Neural cell (in vitro differentiated cells): ENCODE data around the gene NKX1-2. TPM values are rescaled to one million over a fixed set of nuclear protein-coding genes. Genes with fewer than 3 reads are reported as not detected.

Experiments
- H2AFZ ChIP-seq: fragments of 200-600, 300-800 bp; sonication (generic), shearing (Covaris generic); 2 replicates; pipeline ENCODE4 v1.6.0; 2014; ENCODE audit warnings: low read depth, mild to moderate bottlenecking, antibody characterized with exemption, low read length, moderate library complexity
- H3F3A ChIP-seq: fragments of 200-600 bp; shearing (Covaris generic); 2 replicates; pipeline ENCODE4 v1.6.1; 2016; ENCODE audit warnings: mild to moderate bottlenecking, moderate library complexity, mixed read lengths, antibody characterized with exemption, low read length; ENCODE audit not compliant: insufficient read depth, poor library complexity, severe bottlenecking
- H3K27ac ChIP-seq: fragments of 200-600, 300-800 bp; sonication (generic), shearing (Covaris generic); 2 replicates; pipeline ENCODE4 v1.5.1; 2014; ENCODE audit warnings: mild to moderate bottlenecking, low read length, moderate library complexity
- H3K27me3 ChIP-seq: fragments of 300-800, 200-600 bp; sonication (generic), shearing (Covaris generic); 2 replicates; pipeline ENCODE4 v1.6.0; 2014; ENCODE audit warnings: mild to moderate bottlenecking, low read depth, low read length, moderate library complexity; ENCODE audit not compliant: insufficient read depth
- H3K36me3 ChIP-seq: fragments of 300-800, 200-600 bp; sonication (generic), shearing (Covaris generic); 2 replicates; pipeline ENCODE4 v1.5.1; 2014; ENCODE audit warnings: mild to moderate bottlenecking, antibody characterized with exemption, low read length, moderate library complexity; ENCODE audit not compliant: insufficient read depth
- H3K4me2 ChIP-seq: fragments of 300-800, 200-600 bp; sonication (generic), shearing (Covaris generic); 2 replicates; pipeline ENCODE4 v1.6.0; 2014; ENCODE audit warnings: mild to moderate bottlenecking, low read length
- H3K4me3 ChIP-seq: fragments of 300-800, 200-600 bp; sonication (generic), shearing (Covaris generic); 2 replicates; pipeline ENCODE4 v1.5.1; 2014; ENCODE audit warnings: mild to moderate bottlenecking, low read length, moderate library complexity
- H3K79me2 ChIP-seq: fragments of 200-600 bp; shearing (Covaris generic); replicated peaks from 2 replicates; pipeline ENCODE4 v1.6.0; 2014; ENCODE audit warnings: mild to moderate bottlenecking, low read length, moderate library complexity; ENCODE audit not compliant: insufficient read depth
- H3K9ac ChIP-seq: fragments of 300-800, 200-600 bp; sonication (generic), shearing (Covaris generic); 2 replicates; pipeline ENCODE4 v1.6.1; 2016; ENCODE audit warnings: mild to moderate bottlenecking, low read length, mixed read lengths
- H3K9me2 ChIP-seq: fragments of 200-600 bp; shearing (Covaris generic); 2 replicates; pipeline ENCODE4 v1.6.1; 2016; ENCODE audit warnings: mild to moderate bottlenecking, low read length, mixed read lengths; ENCODE audit not compliant: insufficient read depth
- H3K9me3 ChIP-seq: fragments of 200-600, 300-800 bp; sonication (generic), shearing (Covaris generic); 2 replicates; pipeline ENCODE4 v1.6.1; 2016; ENCODE audit warnings: mild to moderate bottlenecking, mixed run types, low read length, moderate library complexity, mixed read lengths
- H4K20me1 ChIP-seq: fragments of 200-600 bp; shearing (Covaris generic); 2 replicates; pipeline ENCODE4 v1.6.1; 2016; ENCODE audit warnings: mild to moderate bottlenecking, mixed run types; ENCODE audit not compliant: insufficient read depth
- EP300 ChIP-seq: fragments of 450-650 bp; conservative IDR thresholded peaks from 2 replicates; pipeline ENCODE4 v1.6.1; 2014; ENCODE audit warnings: antibody characterized with exemption, mild to moderate bottlenecking, moderate library complexity; ENCODE audit not compliant: poor library complexity, severe bottlenecking
- EZH2 ChIP-seq: fragments of 200-600, 300-800 bp; shearing (Covaris generic), sonication (generic); IDR thresholded peaks from 2 replicates; pipeline ENCODE4 v1.6.1; 2014; ENCODE audit warnings: antibody characterized with exemption, low read length, borderline replicate concordance, mild to moderate bottlenecking; ENCODE audit not compliant: insufficient read depth, poor library complexity, severe bottlenecking
- MXI1 ChIP-seq: fragments of 450-650 bp; conservative IDR thresholded peaks from 2 replicates; pipeline ENCODE4 v1.6.1; 2014; ENCODE audit warnings: antibody characterized with exemption, mild to moderate bottlenecking; ENCODE audit not compliant: poor library complexity, severe bottlenecking
- POLR2AphosphoS5 ChIP-seq: IDR thresholded peaks from 2 replicates; pipeline ENCODE4 v1.6.1; 2012
- RAD21 ChIP-seq: fragments of 450-650 bp; conservative IDR thresholded peaks from 2 replicates; pipeline ENCODE4 v1.6.1; 2014; ENCODE audit warnings: antibody characterized with exemption, mild to moderate bottlenecking, moderate library complexity
- REST ChIP-seq: IDR thresholded peaks from 2 replicates; pipeline ENCODE4 v1.6.1; 2012; ENCODE audit warnings: borderline replicate concordance
- SMC3 ChIP-seq: fragments of 450-650 bp; conservative IDR thresholded peaks from 2 replicates; pipeline ENCODE4 v1.6.1; 2014; ENCODE audit warnings: antibody characterized with exemption, mild to moderate bottlenecking, moderate library complexity; ENCODE audit not compliant: poor library complexity
- TAF1 ChIP-seq: IDR thresholded peaks from 2 replicates; pipeline ENCODE4 v1.6.1; 2012; ENCODE audit warnings: low read depth
- polyA plus RNA-seq: library from polyadenylated mRNA; depleted of rRNA; stranded (reverse); fragments of >200 nt; gene quantifications from 2 replicates; pipeline ENCODE4 v1.2.3, GENCODE V29; 2014
- TF ChIP-seq, protein P1 (sequence below): fragments of 450-650 bp; IDR thresholded peaks from 2 replicates; pipeline ENCODE4 v1.5.1; 2014; ENCODE audit warnings: antibody characterized with exemption, mild to moderate bottlenecking, moderate library complexity; ENCODE audit not compliant: poor library complexity, severe bottlenecking

NKX1-2 gene
- polyA plus RNA-seq, 1 donor from 2014 or later: 0.19 TPM

GRCh38 chr10:124451276-124451675 lies 1.4 kb upstream of the NKX1-2 start:
- Histone ChIP-seq H3K4me3 (no peak overlapping the region), H3K9ac (no peak overlapping the region), H2AFZ (no peak overlapping the region), H3K27ac (no peak overlapping the region), H3K4me2 (no peak overlapping the region), H3K79me2 (no peaks in the 10 kb centered on the region), H3K9me2 (no peaks in the 10 kb centered on the region), H3K36me3 (no peaks in the 10 kb centered on the region), H3K27me3 (peaks cover 65% of the 10 kb centered on the region), H3F3A (no peaks in the 10 kb centered on the region), H3K9me3 (no peaks in the 10 kb centered on the region), H4K20me1 (no peaks in the 10 kb centered on the region)
- TF ChIP-seq REST (no peak), POLR2AphosphoS5 (no peak), MXI1 (no peak), TAF1 (no peak), SMC3 (no peak), EP300 (no peak), EZH2 (no peak), RAD21 (no peak)
- TF ChIP-seq, protein P1, sequence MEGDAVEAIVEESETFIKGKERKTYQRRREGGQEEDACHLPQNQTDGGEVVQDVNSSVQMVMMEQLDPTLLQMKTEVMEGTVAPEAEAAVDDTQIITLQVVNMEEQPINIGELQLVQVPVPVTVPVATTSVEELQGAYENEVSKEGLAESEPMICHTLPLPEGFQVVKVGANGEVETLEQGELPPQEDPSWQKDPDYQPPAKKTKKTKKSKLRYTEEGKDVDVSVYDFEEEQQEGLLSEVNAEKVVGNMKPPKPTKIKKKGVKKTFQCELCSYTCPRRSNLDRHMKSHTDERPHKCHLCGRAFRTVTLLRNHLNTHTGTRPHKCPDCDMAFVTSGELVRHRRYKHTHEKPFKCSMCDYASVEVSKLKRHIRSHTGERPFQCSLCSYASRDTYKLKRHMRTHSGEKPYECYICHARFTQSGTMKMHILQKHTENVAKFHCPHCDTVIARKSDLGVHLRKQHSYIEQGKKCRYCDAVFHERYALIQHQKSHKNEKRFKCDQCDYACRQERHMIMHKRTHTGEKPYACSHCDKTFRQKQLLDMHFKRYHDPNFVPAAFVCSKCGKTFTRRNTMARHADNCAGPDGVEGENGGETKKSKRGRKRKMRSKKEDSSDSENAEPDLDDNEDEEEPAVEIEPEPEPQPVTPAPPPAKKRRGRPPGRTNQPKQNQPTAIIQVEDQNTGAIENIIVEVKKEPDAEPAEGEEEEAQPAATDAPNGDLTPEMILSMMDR: no peak

DNA sequence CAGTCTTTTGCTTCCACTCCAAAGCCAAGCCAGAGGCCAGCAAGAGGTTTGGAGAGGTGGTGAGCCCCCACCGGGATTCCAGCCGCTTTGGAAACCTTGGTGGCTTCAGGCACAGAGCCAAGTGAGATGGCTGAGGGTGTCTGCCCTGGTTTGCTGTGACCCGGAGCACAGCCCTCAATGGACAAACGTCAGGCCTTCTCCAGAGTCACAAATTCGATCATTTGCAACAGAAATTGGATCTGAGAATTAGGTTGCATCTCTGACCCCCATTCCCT lies 885 bp upstream of the NKX1-2 start:
- H3K4me2 ChIP-seq: no peak overlapping the region
- H4K20me1 ChIP-seq: no peaks in the 10 kb centered on the region
- H3K27ac ChIP-seq: no peak overlapping the region
- no peak overlapping the region for H3K9ac ChIP-seq
- no peak overlapping the region for H2AFZ ChIP-seq
- no peaks in the 10 kb centered on the region for H3K9me3 ChIP-seq
- no peaks in the 10 kb centered on the region for H3K79me2 ChIP-seq
- H3F3A ChIP-seq: no peaks in the 10 kb centered on the region
- peaks cover 67% of the 10 kb centered on the region for H3K27me3 ChIP-seq
- H3K4me3 ChIP-seq: peak overlapping the region; percentile 65
- H3K9me2 ChIP-seq: no peaks in the 10 kb centered on the region
- no peaks in the 10 kb centered on the region for H3K36me3 ChIP-seq
- no peak for TF ChIP-seq MXI1
- TF ChIP-seq RAD21: no peak
- no peak for TF ChIP-seq TAF1
- TF ChIP-seq EP300: no peak
- no peak for TF ChIP-seq POLR2AphosphoS5
- TF ChIP-seq, protein P1: no peak
- TF ChIP-seq SMC3: no peak
- no peak for TF ChIP-seq REST
- TF ChIP-seq EZH2: no peak
